DND-41 (cell line): ENCODE measurements around the gene MEIS1.

Experiments used
- ATAC-seq: fragments of 200-7000 bp; cut with Tn5 transposase; 3 replicates; pipeline ENCODE4 v1.9.1; 2021; ENCODE audit warnings: low read depth; ENCODE audit not compliant: insufficient read depth
- DNase-seq: peaks from one replicate; pipeline ENCODE4 v3.0.0-alpha.2; 2020
- H2AFZ ChIP-seq: 2 replicates; pipeline ENCODE4 v1.6.0; 2012; ENCODE audit warnings: low read depth, low read length
- H3K27ac ChIP-seq: 2 replicates; pipeline ENCODE4 v1.5.1; 2012; ENCODE audit warnings: low read length, inconsistent platforms
- H3K27me3 ChIP-seq: fragments of 200-600 bp; sonication (generic); 2 replicates; pipeline ENCODE4 v1.6.0; 2012; ENCODE audit warnings: low read length, mild to moderate bottlenecking, inconsistent platforms; ENCODE audit not compliant: insufficient read depth, poor library complexity
- H3K36me3 ChIP-seq: 2 replicates; pipeline ENCODE4 v1.5.1; 2012; ENCODE audit warnings: low read length, inconsistent platforms; ENCODE audit not compliant: insufficient read depth
- H3K4me1 ChIP-seq: 2 replicates; pipeline ENCODE4 v1.5.1; 2012; ENCODE audit warnings: mild to moderate bottlenecking, low read length; ENCODE audit not compliant: insufficient read depth
- H3K4me2 ChIP-seq: 2 replicates; pipeline ENCODE4 v1.6.0; 2012; ENCODE audit warnings: mild to moderate bottlenecking, moderate library complexity, low read length, inconsistent platforms; ENCODE audit not compliant: insufficient read depth
- H3K4me3 ChIP-seq, 2 experiments: fragments of 200-600 bp in 1 of 2; shearing (Covaris generic) in 1 of 2; 2 replicates each; pipeline ENCODE4 v1.5.1; 2012 to 2016; ENCODE audit warnings: inconsistent platforms in 2 of 2, low read length in 2 of 2, mild to moderate bottlenecking in 2 of 2, low read depth in 1 of 2, moderate library complexity in 1 of 2
- H3K79me2 ChIP-seq: 2 replicates; pipeline ENCODE4 v1.6.0; 2012; ENCODE audit warnings: low read length, inconsistent platforms; ENCODE audit not compliant: insufficient read depth
- H3K9ac ChIP-seq: 2 replicates; pipeline ENCODE4 v1.6.0; 2012; ENCODE audit warnings: low read depth, mild to moderate bottlenecking, inconsistent platforms, low read length, moderate library complexity
- H3K9me3 ChIP-seq: 2 replicates; pipeline ENCODE4 v1.5.1; 2012; ENCODE audit warnings: low read length, moderate library complexity, mild to moderate bottlenecking, inconsistent platforms; ENCODE audit not compliant: insufficient read depth, severe bottlenecking
- H4K20me1 ChIP-seq: 2 replicates; pipeline ENCODE4 v1.6.0; 2012; ENCODE audit warnings: low read length; ENCODE audit not compliant: insufficient read depth
- EZH2 ChIP-seq: IDR thresholded peaks from 3 replicates; pipeline ENCODE4 v1.6.1; 2012; ENCODE audit warnings: borderline replicate concordance, low read depth, mild to moderate bottlenecking, moderate library complexity, low read length, inconsistent platforms; ENCODE audit not compliant: severe bottlenecking
- TF ChIP-seq, protein P1 (sequence below): IDR thresholded peaks from 2 replicates; pipeline ENCODE4 v1.5.1; 2012; ENCODE audit warnings: borderline replicate concordance, low read length, moderate library complexity, mild to moderate bottlenecking; ENCODE audit not compliant: poor library complexity, severe bottlenecking; ENCODE audit errors: extremely low read depth

Gene MEIS1

DNA sequence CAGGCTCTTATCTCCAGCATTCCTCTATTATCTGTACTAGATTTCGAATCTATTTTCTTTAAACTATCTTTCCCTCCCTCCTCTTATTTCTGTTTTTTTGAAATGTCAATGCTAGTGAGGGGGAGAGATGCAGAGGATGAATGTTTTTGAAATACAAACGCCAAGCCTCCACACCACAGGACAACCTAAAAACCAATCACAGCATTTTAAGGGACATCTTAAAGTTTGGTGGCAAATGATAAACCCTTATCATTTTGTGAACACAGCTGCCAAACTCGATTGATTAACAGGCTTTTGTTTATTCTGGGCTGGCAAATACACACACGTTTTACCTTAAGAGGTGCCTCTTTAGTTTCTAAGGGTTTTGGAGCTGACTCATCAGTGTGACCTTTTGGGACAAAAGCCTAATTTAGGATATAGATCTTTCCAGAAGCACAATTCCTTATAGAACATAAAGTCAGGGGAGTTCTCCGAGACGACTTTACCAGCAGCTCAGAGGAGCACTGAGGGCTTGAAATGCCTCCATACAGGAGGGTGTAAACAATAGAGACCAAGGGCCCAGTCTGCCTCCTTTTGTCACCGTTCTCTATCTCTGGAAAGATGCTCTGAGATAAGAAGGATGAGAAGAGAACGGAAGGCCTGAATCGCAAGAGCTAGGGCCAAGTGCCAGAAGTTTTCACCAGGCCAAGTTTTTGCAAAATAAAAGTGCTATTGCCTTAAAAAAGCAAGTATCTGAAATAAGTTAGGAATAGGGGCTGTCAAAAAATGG lies 4.2 kb upstream of the MEIS1 start:
- Histone ChIP-seq H3K36me3 (no peaks in the 10 kb centered on the region), H3K27me3 (peaks cover 4% of the 10 kb centered on the region), H2AFZ (no peak overlapping the region), H4K20me1 (no peaks in the 10 kb centered on the region), H3K79me2 (no peaks in the 10 kb centered on the region), H3K9ac (no peak overlapping the region), H3K4me2 (no peak overlapping the region), H3K27ac (no peak overlapping the region), H3K9me3 (no peaks in the 10 kb centered on the region), H3K4me3 (no peak overlapping the region), H3K4me1 (no peaks in the 10 kb centered on the region)
- DNase-seq, result no peak
- ATAC-seq, result no peak
- TF ChIP-seq, protein P1, sequence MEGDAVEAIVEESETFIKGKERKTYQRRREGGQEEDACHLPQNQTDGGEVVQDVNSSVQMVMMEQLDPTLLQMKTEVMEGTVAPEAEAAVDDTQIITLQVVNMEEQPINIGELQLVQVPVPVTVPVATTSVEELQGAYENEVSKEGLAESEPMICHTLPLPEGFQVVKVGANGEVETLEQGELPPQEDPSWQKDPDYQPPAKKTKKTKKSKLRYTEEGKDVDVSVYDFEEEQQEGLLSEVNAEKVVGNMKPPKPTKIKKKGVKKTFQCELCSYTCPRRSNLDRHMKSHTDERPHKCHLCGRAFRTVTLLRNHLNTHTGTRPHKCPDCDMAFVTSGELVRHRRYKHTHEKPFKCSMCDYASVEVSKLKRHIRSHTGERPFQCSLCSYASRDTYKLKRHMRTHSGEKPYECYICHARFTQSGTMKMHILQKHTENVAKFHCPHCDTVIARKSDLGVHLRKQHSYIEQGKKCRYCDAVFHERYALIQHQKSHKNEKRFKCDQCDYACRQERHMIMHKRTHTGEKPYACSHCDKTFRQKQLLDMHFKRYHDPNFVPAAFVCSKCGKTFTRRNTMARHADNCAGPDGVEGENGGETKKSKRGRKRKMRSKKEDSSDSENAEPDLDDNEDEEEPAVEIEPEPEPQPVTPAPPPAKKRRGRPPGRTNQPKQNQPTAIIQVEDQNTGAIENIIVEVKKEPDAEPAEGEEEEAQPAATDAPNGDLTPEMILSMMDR, result no peak

DNA sequence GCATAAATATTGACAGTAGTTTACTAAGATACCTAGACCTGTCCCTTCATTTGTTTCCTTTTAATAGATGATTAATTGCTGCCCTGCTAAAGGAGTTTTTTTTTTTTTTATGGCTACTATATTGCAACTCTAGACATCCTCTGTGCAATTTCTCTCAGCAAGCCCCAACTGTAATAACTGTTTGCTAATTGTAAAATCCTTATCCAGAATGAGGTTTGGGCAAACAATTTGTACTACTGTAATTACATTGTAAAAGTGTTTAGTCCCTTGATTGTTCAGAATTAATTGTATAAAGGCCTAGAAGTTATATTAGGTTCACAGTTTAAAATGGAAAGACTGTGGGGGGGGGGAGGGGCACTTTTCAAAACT lies 3.7 kb upstream of the MEIS1 start:
- Histone ChIP-seq H2AFZ (no peak overlapping the region), H3K27me3 (peaks cover 4% of the 10 kb centered on the region), H3K4me2 (no peak overlapping the region), H4K20me1 (no peaks in the 10 kb centered on the region), H3K36me3 (no peaks in the 10 kb centered on the region), H3K9me3 (no peaks in the 10 kb centered on the region), H3K79me2 (no peaks in the 10 kb centered on the region), H3K4me3 (no peak overlapping the region), H3K4me1 (no peaks in the 10 kb centered on the region), H3K9ac (no peak overlapping the region), H3K27ac (no peak overlapping the region)
- no peak for DNase-seq
- no peak for ATAC-seq
- TF ChIP-seq, protein P1, result no peak
- TF ChIP-seq EZH2, result no peak

DNA sequence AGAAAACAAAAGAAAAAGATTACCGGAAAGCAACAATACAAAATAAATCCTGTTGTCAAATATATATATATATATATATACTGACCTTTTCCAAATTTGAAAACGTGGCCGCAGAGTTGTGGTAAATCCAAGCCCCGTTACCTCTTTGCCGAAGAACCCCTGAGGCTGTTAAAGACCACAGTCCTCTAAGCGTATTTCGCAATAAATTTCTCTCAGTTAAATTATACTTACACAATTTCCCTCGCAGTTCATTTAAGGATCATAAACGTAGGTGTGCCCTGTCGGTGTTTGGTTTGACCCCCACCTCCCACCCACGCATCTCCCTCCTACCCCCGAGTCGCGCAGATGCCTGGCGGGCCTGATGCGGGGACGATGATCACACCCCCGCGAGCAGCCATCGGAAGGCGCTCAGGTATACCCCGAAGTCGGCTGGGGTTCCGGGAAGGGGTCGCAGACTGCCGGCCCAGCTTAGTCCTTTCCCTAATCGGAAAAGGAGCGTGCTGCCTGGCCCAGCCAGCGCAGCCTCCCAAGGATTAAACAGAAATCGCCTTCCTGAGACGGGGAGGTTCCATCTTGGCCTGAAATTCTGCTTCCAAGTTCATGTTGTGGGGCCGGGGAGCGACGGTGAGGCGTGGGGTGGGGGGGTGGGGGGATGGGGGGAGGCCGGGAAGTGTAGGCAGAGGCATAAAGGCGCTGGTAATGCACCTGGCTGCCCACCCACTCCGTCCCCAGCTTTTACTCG lies 2.9 kb upstream of the MEIS1 start:
- DNase-seq, result no peak
- ATAC-seq, result no peak
- no peak for TF ChIP-seq EZH2
- TF ChIP-seq, protein P1, result no peak
- Histone ChIP-seq H3K27ac (no peak overlapping the region), H2AFZ (no peak overlapping the region), H4K20me1 (no peaks in the 10 kb centered on the region), H3K27me3 (peaks cover 6% of the 10 kb centered on the region), H3K4me2 (no peak overlapping the region), H3K9ac (no peak overlapping the region), H3K9me3 (no peaks in the 10 kb centered on the region), H3K4me3 (no peak overlapping the region), H3K4me1 (no peaks in the 10 kb centered on the region), H3K79me2 (no peaks in the 10 kb centered on the region), H3K36me3 (no peaks in the 10 kb centered on the region)
